ENCODE measurements around the gene SART3. TPM values are rescaled to one million over a fixed set of nuclear protein-coding genes. Genes with fewer than 3 reads are reported as not detected.

SART3 gene
- total RNA-seq, 4 donors from 2014 or later = 48.4 to 77.4 (median 72.1) TPM

DNA sequence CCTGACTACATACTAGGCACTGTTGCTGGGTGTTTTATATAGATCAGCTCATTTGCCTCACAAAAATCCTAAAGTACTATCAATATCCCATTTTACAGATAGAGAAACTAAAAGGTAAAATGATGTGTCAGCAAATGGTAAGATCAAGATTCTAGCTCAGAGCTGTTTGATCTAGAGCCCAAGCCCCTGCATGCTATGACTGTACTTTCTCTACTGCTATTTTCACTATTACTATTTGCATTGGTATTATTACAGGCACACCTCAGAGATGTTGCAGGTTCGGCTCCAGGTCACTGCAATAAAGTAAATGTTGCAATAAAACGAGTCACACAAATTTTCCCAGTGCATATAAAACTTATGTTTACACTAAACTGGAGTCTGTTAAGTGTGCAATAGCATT is 12.3 kb upstream of the SART3 start:
- intact Hi-C loops (cut with DNase I; ENCODE audit: low total_unique reads) = loop anchor here (10.0 kb wide), 1 partner anchor 381 kb away; no protein-coding TSS in a partner anchor
- H3K4me3 ChIP-seq (ENCODE audit: low read depth, poor library complexity, severe bottlenecking) = no peak overlapping the region
- TF ChIP-seq CTCF (IDR thresholded peaks at IDR 0.05) (no peak), POLR2A (IDR thresholded peaks at IDR 0.05) (no peak)
- 52 to 58% methylated on average over 2 of the region's 2 CpGs for WGBS, 2 donors
- no peak for DNase-seq (ENCODE audit: low spot score in 2 of 2)

- 69% methylated on average over 8 of the region's 8 CpGs for WGBS, 2 donors
- DNase-seq (ENCODE audit: low spot score in 2 of 2) = peak in 1 of 2 donors; percentile 29
- no peak overlapping the region for H3K4me3 ChIP-seq (ENCODE audit: low read depth, poor library complexity, severe bottlenecking)
- no peak for TF ChIP-seq POLR2A (IDR thresholded peaks at IDR 0.05)
- no peak for TF ChIP-seq CTCF (IDR thresholded peaks at IDR 0.05)
- intact Hi-C loops (cut with DNase I; ENCODE audit: low total_unique reads) = loop anchor here (10.0 kb wide), 1 partner anchor 383 kb away; no protein-coding TSS in a partner anchor
These were observed 11.3 kb upstream of the SART3 start for GRCh38 chr12:108572166-108572790.

- intact Hi-C loops (cut with DNase I; ENCODE audit: low total_unique reads) = loop anchor here (10.0 kb wide), 1 partner anchor 383 kb away; no protein-coding TSS in a partner anchor
- 89 to 92% methylated on average over 8 of the region's 8 CpGs for WGBS, 2 donors
These were observed 10.7 kb upstream of the SART3 start for GRCh38 chr12:108571609-108572165.

GRCh38 chr12:108570743-108571608 is 10.0 kb upstream of the SART3 start:
- DNase-seq (ENCODE audit: low spot score in 2 of 2) = peak in 1 of 2 donors; percentile 70
- 66 to 67% methylated on average over 3 of the region's 3 CpGs for WGBS, 2 donors
- no peak overlapping the region for H3K4me3 ChIP-seq (ENCODE audit: low read depth, poor library complexity, severe bottlenecking)
- intact Hi-C loops (cut with DNase I; ENCODE audit: low total_unique reads) = loop anchor here (10.0 kb wide), 1 partner anchor 384 kb away; no protein-coding TSS in a partner anchor
- TF ChIP-seq POLR2A (IDR thresholded peaks at IDR 0.05) (no peak), CTCF (IDR thresholded peaks at IDR 0.05) (no peak)

More at GRCh38 chr12:108571609-108572165, 10.7 kb upstream of the SART3 start:
- H3K4me3 ChIP-seq (ENCODE audit: low read depth, poor library complexity, severe bottlenecking) = no peak overlapping the region
- DNase-seq (ENCODE audit: low spot score in 2 of 2) = peak in 1 of 2 donors; percentile 68
- no peak for TF ChIP-seq CTCF (IDR thresholded peaks at IDR 0.05)
- TF ChIP-seq POLR2A (IDR thresholded peaks at IDR 0.05) = no peak

- no peak overlapping the region for H3K4me3 ChIP-seq (ENCODE audit: low read depth, poor library complexity, severe bottlenecking)
- 78 to 85% methylated on average over 10 of the region's 10 CpGs for WGBS, 2 donors
- intact Hi-C loops (cut with DNase I; ENCODE audit: low total_unique reads) = loop anchor here (5.0 to 10.0 kb wide), 2 partner anchors 44 to 526 kb away; partner anchors contain the start of genes ALKBH2 and UNG
- TF ChIP-seq CTCF (IDR thresholded peaks at IDR 0.05) (no peak), POLR2A (IDR thresholded peaks at IDR 0.05) (no peak)
- DNase-seq (ENCODE audit: low spot score in 2 of 2) = peak in 1 of 2 donors; percentile 69
These were observed 7.6 kb upstream of the SART3 start for GRCh38 chr12:108568338-108569154.
